Urinary bladder (tissue), 4 donors: Measurements from ENCODE around the gene TSPYL4. TPM values are rescaled to one million over a fixed set of nuclear protein-coding genes. Genes with fewer than 3 reads are reported as not detected.

Source experiments
- DNase-seq: peaks from one replicate; pipeline ENCODE4 v3.0.0-alpha.2; 2015; ENCODE audit errors: extremely low spot score
- H3K27ac ChIP-seq: one replicate; pipeline ENCODE4 v1.5.1; 2013; ENCODE audit warnings: low read depth, mild to moderate bottlenecking, moderate library complexity
- H3K36me3 ChIP-seq: one replicate; pipeline ENCODE4 v1.6.1; 2013; ENCODE audit warnings: mild to moderate bottlenecking, moderate library complexity; ENCODE audit not compliant: insufficient read depth
- H3K4me1 ChIP-seq: one replicate; pipeline ENCODE4 v1.6.1; 2013; ENCODE audit warnings: mild to moderate bottlenecking, moderate library complexity; ENCODE audit not compliant: insufficient read depth
- H3K4me3 ChIP-seq: one replicate; pipeline ENCODE4 v1.5.1; 2013; ENCODE audit warnings: low read depth, low read length
- WGBS: extraction: QIAGEN DNeasy Blood & Tissue Kit; methylation state at CpG from one replicate; pipeline ENCODE4 v1.1.7; 2013; 5-methylcytosine and 5-hydroxymethylcytosine counted together
- polyA plus RNA-seq: library from polyadenylated mRNA; stranded (reverse); fragments of 200-250 nt; gene quantifications from one replicate; pipeline ENCODE4 v1.2.3, GENCODE V29; 2013
- total RNA-seq: library from RNA; depleted of rRNA; stranded (reverse); fragments of >200 nt; gene quantifications from one replicate; pipeline ENCODE4 v1.2.3, GENCODE V29; 2014
- donor health status: healthy with polysubstance abuse.
- donor health status: healthy.

TSPYL4 gene
- total and polyA plus RNA-seq, 2 donors = 17.0 to 25.6 TPM

DNA sequence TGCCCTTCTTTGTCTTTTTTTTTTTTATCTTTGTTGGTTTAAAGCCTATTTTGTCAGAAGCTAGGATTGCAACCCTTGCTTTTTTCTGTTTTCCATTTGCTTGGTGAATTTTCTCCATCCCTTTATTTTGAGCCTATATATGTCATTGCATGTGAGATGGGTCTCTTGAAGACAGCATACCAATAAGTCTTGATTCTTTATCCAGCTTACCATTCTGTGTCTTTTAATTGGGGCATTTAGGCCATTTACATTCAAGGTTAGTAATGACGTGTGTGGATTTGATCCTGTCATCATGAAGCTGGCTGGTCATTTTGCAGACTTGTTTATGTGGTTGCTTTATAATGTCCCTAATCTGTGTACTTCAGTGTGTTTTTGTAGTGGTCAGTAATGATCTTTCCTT lies 9.5 kb upstream of the TSPYL4 start:
- DNase-seq = no peak
- WGBS = 92% methylated on average over 1 of the region's 1 CpG
- H3K4me3 ChIP-seq = no peak overlapping the region
- no peaks in the 10 kb centered on the region for H3K36me3 ChIP-seq
- no peaks in the 10 kb centered on the region for H3K4me1 ChIP-seq
- no peak overlapping the region for H3K27ac ChIP-seq

DNA sequence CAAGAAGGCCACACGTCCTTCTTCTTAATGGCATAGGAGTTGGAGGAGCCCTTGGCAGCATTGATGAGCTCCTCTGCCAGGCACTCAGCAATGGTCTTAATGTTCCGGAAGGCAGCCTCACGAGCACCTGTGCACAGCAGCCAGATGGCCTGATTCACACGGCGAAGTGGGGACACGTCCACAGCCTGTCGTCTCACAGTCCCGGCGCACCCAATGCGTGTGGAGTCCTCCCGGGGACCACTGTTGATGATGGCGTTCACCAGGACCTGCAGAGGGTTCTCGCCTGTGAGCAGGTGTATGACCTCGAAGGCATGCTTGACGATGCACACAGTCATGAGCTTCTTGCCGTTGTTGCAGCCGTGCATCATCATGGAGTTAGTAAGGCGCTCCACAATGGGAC lies 4.6 kb upstream of the TSPYL4 start:
- Histone ChIP-seq H3K4me3 (no peak overlapping the region), H3K27ac (no peak overlapping the region), H3K4me1 (no peaks in the 10 kb centered on the region), H3K36me3 (no peaks in the 10 kb centered on the region)
- DNase-seq = no peak
- 95% methylated on average over 18 of the region's 18 CpGs for WGBS

DNA sequence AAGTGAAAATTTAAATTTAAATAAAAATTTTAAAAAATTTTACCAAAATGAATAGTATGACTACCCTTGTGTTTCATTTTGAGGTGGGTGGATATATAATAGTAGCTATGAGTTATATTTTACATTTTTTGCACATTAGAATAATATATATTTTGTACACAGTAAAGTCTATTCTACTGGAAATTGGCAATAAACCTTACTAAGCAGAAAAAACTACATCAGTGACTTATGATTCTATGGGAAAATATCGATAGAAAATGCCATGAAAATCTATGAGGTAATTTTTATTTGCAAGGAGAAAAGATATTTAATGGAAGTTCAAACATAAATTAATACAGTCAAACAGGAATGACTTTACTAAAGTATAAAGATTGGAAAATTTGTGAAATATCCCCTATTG lies 2.8 kb upstream of the TSPYL4 start:
- H3K4me3 ChIP-seq = no peak overlapping the region
- WGBS = 98% methylated on average over 1 of the region's 1 CpG
- no peaks in the 10 kb centered on the region for H3K4me1 ChIP-seq
- H3K36me3 ChIP-seq = no peaks in the 10 kb centered on the region
- no peak for DNase-seq
- H3K27ac ChIP-seq = no peak overlapping the region

DNA sequence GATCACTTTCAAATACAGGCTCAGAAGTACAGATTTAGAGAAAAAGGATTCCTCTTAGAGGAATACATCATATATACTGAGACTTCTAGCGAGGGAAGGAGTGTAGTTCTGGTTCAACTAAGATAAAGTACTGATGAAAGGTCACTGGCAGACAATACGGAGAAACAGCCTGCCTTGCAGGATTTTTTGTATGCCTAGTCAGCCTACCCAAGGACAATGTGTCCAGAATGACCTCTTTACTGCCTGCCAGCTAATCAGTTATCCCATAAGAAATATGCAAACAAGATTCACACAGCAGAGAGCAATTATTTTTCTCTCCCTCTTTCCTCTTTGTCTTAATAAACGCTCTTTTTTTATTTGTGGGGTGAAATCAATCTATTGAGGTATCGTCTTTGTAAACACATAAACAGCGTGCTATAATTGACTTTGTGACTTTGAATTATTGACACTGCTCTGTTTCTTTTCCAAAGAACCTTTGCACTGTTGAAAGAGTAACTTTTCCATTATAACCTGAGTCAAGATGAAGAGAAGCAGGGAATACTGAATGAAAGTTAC lies 1.4 kb upstream of the TSPYL4 start:
- Histone ChIP-seq H3K4me1 (peaks cover 2% of the 10 kb centered on the region), H3K4me3 (no peak overlapping the region), H3K27ac (no peak overlapping the region), H3K36me3 (no peaks in the 10 kb centered on the region)
- DNase-seq = no peak
- WGBS = 37% methylated on average over 5 of the region's 5 CpGs

DNA sequence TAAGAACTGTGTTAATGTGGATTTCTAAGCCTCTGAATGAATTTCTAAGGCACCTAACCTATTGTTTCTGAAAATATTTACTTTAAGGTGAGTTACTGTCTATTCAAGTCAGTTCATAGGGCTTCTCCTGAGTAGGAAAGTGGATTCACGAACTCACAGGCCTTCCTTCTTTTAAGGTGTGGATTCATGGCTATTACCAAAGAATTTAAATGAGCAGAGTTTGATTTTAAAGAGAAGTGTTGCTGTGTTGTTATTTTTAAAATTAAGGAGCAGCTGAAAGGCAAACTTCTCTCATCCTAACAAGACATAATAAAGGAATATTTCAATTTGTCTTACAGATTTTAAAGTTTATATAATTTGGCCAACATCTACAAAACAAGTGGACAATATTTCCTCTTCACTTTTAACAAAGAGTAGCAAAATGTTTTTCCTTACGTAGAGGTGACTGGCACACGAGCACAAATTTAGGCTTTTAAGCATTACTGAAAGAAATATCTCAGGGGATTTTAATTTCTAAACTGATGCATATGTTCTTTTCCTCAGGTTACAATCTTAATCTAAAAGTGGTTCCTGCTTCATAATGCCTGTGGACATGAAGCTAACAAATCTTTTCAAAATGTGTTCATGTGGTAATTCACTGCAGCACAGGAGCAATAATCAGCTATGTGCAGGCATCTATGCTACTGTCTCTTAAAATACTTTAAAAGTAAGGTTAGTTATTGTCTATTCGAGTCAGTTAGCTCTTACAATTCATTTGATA lies 602 bp upstream of the TSPYL4 start:
- WGBS = 7% methylated on average over 4 of the region's 4 CpGs
- peak overlapping the region; percentile 51 for H3K4me3 ChIP-seq
- peak overlapping the region; percentile 59 for H3K27ac ChIP-seq
- DNase-seq = peak; percentile 13
- no peaks in the 10 kb centered on the region for H3K36me3 ChIP-seq
- H3K4me1 ChIP-seq = peaks cover 2% of the 10 kb centered on the region

DNA sequence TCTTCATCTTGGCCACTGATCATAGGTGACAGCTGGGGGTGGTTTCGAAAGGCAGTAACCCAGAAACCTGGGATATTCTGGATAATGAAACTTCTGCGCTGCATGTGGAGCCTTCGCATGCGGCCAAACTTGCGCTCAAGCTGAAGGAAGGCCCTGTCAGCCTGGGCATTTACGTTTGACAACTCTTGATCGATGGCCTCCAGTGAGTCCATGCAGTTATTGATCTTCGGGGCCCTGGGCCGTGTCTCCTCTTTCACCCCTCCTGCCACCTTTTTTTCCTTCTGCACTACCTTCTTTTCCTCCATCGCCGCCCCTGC lies 729 bp downstream of the TSPYL4 start:
- 36% methylated on average over 11 of the region's 11 CpGs for WGBS
- Histone ChIP-seq H3K4me1 (peaks cover 2% of the 10 kb centered on the region), H3K4me3 (peak overlapping the region; percentile 51), H3K27ac (no peak overlapping the region), H3K36me3 (no peaks in the 10 kb centered on the region)
- DNase-seq = no peak

DNA sequence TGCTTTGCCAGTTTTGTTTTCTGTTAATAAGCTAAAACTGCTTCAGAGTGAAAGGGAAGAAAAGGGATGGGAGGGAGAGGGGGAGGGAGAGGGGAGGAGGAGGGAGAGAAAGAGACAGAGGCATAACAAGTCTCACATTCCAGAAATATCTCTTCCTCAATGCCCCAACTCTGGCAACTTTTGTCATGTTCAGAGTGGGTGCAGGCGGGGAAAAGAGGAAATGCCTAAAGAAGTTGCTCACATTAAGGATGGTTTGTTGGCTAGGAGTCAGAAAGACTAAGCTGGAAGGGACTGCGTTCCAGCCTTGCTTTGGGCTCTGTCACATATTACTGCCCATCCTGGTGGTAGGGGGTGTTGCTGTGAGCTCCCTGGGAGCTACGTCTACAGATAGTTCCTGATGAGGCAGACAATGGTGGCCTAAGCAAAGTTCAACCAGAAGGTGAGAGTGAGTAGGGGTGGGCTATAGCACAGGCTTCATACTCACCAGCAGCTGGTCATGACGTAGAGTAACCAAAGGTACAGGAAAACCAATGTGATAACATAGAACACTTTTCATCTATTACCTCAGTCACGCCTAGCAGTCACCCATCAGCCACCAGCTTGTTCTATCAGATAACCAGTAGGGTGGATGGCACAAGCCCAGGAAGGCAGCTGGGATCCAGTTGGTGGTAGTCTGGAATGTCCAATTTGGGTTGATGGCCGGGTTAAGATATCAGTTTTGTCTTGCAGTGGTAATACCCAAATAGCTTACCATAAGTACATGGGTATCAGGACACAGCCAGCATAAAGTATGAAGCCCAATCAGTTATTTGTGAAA lies 2.1 kb downstream of the TSPYL4 start:
- no peak overlapping the region for H3K4me3 ChIP-seq
- no peaks in the 10 kb centered on the region for H3K36me3 ChIP-seq
- no peak overlapping the region for H3K27ac ChIP-seq
- H3K4me1 ChIP-seq = peaks cover 2% of the 10 kb centered on the region
- no peak for DNase-seq
- 60% methylated on average over 6 of the region's 6 CpGs for WGBS

DNA sequence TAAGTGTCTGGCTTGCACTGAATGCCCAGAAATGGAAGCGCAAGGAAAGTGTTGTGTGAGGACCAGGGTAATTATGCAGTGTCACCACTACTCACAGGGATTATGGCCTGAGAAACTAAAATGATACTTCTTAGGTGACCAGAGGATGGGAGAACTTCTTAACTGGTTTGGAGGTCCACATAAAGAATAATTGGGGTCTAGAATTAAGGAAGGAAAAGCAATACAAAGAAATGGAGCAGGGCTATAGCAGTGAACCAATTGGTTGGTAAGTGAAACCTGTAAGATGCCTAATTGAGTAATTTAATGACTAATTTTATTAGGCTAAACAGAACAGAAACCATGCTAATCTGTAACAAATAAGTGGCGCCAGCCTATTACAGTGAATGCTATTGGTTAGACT lies 5.3 kb downstream of the TSPYL4 start:
- Histone ChIP-seq H3K4me1 (peaks cover 2% of the 10 kb centered on the region), H3K27ac (no peak overlapping the region)
- 95% methylated on average over 2 of the region's 2 CpGs for WGBS

DNA sequence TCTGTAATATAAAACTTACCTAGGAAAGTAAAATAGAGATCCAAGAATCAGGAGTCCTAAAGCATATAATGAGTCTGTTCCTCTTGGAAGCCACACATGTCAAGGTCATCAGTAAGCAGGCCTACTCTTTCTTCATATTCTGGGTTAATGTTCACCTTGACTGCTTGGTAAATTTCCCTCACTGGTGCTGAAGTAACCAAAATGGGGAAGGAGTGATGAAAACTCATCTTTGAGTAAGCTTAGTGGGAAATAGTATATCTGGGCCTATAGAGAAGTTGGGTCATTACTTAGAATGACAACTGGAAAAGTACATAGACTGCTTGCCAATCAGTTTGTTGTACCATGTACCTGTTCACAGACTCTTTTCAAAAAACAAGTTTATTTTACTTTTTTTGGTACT lies 6.6 kb downstream of the TSPYL4 start:
- no peaks in the 10 kb centered on the region for H3K36me3 ChIP-seq
- peaks cover 2% of the 10 kb centered on the region for H3K4me1 ChIP-seq
- no peak overlapping the region for H3K27ac ChIP-seq
- DNase-seq = no peak
- H3K4me3 ChIP-seq = no peak overlapping the region

More for the DNA sequence above, 5.3 kb downstream of the TSPYL4 start:
- Histone ChIP-seq H3K4me3 (no peak overlapping the region), H3K36me3 (no peaks in the 10 kb centered on the region)
- DNase-seq = no peak

DNA sequence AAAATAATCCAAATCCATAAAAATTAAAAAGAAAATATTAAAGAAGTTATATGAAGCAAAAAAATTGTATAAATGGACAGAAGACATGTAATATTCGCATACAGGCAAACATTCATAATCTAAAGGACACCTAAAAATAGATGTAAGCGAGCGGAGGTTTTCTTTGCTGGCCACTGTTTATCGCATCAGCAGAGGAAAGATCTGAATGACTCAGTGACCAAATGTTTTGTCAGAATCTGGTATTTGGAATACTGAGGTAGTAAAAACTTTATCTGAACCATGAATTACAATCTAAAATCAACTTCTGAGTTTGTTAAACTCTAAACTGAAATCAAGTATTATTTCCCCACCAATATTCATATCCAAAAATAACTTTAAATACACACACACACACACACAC lies 7.8 kb downstream of the TSPYL4 start:
- 80% methylated on average over 4 of the region's 4 CpGs for WGBS
- Histone ChIP-seq H3K36me3 (no peaks in the 10 kb centered on the region), H3K4me3 (no peak overlapping the region), H3K4me1 (peaks cover 2% of the 10 kb centered on the region), H3K27ac (no peak overlapping the region)
- DNase-seq = no peak

DNA sequence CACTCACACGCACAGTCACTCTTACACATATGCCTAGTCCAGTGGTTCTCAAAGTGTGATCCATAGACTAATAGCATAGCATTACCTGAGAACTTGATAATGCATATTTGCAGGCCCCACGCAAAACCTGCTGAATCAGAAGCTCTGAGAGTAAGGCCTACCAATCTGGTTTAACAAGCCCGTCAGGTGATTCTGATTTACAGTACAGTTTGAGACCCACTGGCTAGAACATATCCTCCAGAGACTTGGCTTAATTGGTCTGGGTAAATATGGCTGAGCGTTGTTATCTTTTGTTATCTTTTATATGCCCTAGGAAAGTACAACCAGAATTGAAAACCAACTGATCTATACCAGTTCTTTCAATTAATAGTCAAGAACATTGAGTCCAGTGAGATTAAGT lies 9.6 kb downstream of the TSPYL4 start:
- Histone ChIP-seq H3K36me3 (no peaks in the 10 kb centered on the region), H3K4me3 (no peak overlapping the region), H3K27ac (no peak overlapping the region), H3K4me1 (no peaks in the 10 kb centered on the region)
- peak; percentile 11 for DNase-seq
- 86% methylated on average over 4 of the region's 4 CpGs for WGBS

DNA sequence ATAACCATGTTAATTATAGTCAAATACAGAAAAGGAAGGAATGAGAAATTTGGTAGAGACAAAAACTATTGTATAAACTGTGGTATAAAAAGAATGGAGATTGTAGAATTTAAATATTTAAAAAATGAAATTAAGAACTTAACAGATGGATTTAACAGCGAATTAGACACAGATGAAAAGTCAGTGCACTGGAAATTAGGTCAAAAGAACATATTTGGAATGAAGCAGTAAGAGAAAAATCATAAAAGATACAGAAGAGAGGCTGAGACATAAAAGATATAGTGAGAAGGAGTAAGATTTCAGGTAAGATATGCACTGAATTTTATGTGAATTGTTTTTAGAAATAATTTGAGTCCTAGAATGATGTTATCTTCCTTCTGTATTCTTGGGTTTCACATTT lies 14.0 kb downstream of the TSPYL4 start:
- no peak overlapping the region for H3K4me3 ChIP-seq
- no peak overlapping the region for H3K27ac ChIP-seq
- no peak for DNase-seq
- no peaks in the 10 kb centered on the region for H3K4me1 ChIP-seq
- 98% methylated on average over 1 of the region's 1 CpG for WGBS
- peaks cover 4% of the 10 kb centered on the region for H3K36me3 ChIP-seq

DNA sequence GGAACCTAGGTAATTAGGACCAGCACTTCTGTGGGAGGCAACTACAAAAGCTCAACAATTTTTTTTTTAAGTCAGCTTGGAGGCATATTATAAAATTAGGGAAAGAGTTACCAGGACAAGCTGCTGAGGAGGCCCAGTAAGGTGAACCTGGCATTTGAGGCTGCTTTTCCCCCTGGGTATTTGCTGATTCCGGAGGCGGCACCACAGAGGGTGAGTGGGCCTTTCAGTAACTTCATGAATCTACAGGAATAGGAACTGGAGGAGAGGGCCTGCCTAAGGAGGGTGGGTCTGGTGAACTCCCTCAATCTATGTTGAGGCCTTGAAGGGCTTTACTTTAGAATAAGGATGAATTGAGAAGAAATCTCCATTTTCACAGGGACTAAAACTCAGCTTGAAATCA lies 14.6 kb downstream of the TSPYL4 start:
- H3K4me1 ChIP-seq = no peaks in the 10 kb centered on the region
- no peak overlapping the region for H3K27ac ChIP-seq
- no peak for DNase-seq
- no peak overlapping the region for H3K4me3 ChIP-seq
- WGBS = 97% methylated on average over 2 of the region's 2 CpGs
- peaks cover 4% of the 10 kb centered on the region for H3K36me3 ChIP-seq

DNA sequence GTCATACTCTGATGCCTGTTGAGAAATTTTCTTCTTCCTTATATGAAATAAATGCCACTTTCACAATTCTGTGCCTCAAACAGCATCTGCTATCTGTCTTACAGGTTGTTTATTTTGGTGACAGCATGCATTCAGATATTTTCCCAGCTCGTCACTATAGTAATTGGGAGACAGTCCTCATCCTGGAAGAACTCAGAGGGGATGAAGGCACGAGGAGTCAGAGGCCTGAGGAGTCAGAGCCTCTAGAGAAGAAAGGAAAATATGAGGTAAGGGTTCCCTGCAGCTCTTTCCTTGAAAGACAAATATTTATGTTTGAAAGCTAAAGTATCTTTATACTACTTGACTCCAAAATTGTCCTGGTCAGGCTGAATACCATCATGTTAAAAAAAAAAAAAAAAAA lies 15.8 kb downstream of the TSPYL4 start:
- WGBS = 66% methylated on average over 2 of the region's 2 CpGs
- no peak overlapping the region for H3K4me3 ChIP-seq
- DNase-seq = no peak
- no peak overlapping the region for H3K27ac ChIP-seq
- peaks cover 4% of the 10 kb centered on the region for H3K36me3 ChIP-seq
- H3K4me1 ChIP-seq = no peaks in the 10 kb centered on the region
